ENCODE data around the gene HNMT.
"Not testable (repeated sequence)": the region's sequence is repeated elsewhere in the genome, so short reads cannot be mapped to it uniquely, and the experiment has no call there.

The HNMT gene

DNA sequence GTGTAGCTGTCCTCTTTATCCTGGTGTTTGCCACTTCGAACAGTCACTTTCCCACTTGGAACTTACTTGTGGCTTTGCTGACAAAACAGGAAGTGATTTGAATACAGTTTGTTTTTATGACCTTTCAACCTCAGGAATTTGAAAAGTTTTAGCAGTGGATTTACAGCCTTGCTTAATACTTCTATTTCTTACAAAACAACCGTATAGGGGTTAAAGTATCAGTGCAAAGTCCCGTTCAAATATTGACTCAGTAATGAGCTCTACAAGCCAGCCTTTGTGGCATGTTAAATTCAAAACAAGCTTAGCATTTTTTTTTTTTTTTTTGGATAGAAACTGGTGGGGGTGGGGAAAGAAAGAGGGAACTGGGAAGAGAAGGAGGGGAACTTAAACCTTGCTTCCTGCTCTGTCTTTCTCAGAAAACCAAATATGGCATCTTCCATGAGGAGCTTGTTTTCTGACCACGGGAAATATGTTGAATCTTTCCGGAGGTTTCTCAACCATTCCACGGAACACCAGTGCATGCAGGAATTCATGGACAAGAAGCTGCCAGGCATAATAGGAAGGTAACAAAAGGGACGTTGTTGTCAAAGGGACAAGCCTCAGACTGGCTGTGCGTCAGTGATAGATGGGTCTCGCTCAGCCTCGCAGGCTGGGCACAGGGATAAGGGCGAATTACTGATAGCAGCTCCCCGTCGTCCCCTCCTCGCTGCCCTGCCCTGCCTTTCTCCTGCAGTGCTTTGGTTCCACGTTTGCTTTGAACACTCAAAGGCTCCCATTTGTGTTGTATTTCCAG is at the start of gene HNMT:
Gene HNMT (plus strand): TSS at position 408 of the 793 bp plus-strand sequence. CDS start 19 bp downstream, at position 427.
- DNase-seq (ENCODE audit: low read depth in 2 of 2): no peak

- DNase-seq (ENCODE audit: low read depth in 2 of 2): no peak
Observed at GRCh38 chr2:137921105-137921880, 43.0 kb upstream of the HNMT start.

GRCh38 chr2:137922171-137922570 is 42.1 kb upstream of the HNMT start:
- DNase-seq (ENCODE audit: low read depth in 2 of 2): not testable (repeated sequence)

GRCh38 chr2:137924019-137924418 is 40.3 kb upstream of the HNMT start:
- DNase-seq (ENCODE audit: low read depth in 2 of 2): no peak

GRCh38 chr2:137925599-137925998 is 38.7 kb upstream of the HNMT start:
- DNase-seq (ENCODE audit: low read depth in 2 of 2): no peak

DNA sequence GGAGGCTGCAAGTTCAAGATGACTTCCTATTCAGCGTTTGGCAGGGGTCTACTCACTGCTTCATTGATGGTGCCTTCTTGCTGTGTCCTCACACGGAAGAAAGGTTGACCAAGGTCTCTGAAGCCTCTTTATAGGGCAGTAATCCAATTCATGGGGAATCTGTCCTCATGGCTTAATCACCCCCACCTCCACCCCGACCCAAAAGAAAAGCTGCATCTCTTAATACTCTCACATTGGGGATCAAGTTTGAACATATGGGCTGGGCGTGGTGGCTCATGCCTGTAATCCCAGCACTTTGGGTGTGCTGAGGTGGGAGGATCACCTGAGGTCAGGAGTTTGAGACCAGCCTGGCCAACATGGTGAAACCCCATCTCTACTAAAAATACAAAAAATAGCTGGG is 36.4 kb upstream of the HNMT start:
- no peak for DNase-seq (ENCODE audit: low read depth in 2 of 2)

GRCh38 chr2:137928547-137929518 is 35.4 kb upstream of the HNMT start:
- no peak for DNase-seq (ENCODE audit: low read depth in 2 of 2)

GRCh38 chr2:137929519-137929916 is 34.8 kb upstream of the HNMT start:
- no peak for DNase-seq (ENCODE audit: low read depth in 2 of 2)

DNA sequence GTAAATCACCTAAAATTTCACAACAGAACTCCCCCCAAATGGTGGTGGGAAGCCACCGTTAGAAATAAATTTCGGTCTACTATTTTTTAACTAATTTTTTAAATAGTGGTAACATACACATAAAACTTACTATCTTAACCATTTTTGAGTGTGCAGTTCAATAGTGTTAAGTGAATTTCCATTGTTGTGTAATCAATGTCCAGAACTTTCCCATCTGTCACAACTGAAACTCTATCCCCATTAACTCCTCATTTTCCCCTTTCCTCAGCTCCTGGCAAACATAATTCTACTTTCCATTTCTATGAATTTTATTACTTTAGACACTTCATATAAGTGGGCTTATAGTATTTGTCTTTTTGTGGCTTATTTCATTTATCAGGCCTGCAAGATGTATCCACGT is 34.1 kb upstream of the HNMT start:
- no peak for DNase-seq (ENCODE audit: low read depth in 2 of 2)

- no peak for DNase-seq (ENCODE audit: low read depth in 2 of 2)
Observed at GRCh38 chr2:137935591-137935990, 28.7 kb upstream of the HNMT start.

GRCh38 chr2:137937246-137937645 is 27.0 kb upstream of the HNMT start:
- DNase-seq (ENCODE audit: low read depth in 2 of 2): no peak

GRCh38 chr2:137937778-137938177 is 26.5 kb upstream of the HNMT start:
- no peak for DNase-seq (ENCODE audit: low read depth in 2 of 2)

DNA sequence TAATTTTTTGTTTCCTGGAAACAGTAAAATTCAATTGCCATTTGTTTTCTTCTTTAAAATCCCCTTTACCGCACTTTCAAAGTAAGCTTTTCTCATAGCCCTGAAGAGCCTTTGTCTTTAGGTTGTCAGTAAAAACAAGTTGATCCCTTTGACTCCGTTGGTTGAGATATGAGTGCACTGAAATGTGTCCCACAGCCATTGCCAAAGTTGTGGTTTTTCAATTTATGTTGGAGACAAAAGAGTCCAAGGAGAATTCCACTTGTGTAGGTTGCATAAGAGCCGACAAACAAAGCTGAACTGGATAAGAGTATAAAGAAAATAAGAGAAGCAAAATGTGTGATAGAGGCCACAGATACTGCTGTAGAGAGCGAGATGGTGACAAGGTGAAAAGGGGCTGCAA is 26.1 kb upstream of the HNMT start:
- DNase-seq (ENCODE audit: low read depth in 2 of 2): no peak

DNA sequence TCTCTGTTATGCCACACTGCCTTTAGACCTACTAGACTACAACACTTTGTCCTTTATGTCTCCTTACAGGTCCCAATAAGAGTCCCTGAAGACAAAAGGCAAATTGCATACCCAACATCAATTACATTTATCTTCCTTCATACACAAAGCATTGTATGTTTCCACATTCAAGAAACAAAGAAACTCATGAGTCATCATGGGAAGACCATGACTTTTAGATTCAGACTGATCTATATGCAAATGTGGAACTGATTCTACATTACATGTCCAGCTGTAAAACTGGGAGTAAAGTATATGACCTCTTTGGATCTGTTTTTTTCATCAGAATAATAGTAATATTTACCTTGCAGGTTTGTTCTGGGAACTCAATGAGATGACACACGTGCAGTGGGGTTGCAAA is 25.2 kb upstream of the HNMT start:
- DNase-seq (ENCODE audit: low read depth in 2 of 2): no peak

DNA sequence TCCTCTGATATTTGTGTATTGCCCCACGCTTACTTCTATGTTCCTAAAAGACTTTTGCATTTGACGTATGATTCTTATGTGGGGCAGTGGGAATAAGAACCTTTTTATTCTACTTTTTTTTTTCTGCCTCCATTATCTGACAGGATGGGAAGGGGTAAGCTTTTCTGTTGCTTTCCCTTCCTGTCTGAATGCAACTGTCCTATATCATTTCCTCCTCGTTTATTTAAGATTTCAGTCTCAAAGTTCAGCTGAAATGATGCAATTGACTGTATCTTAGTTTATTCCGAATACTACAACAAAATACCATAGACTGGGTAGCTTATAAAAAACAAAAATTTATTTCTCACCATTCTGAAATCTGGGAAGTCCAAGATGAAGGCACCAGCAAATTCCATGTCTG is 24.1 kb upstream of the HNMT start:
- DNase-seq (ENCODE audit: low read depth in 2 of 2): no peak

- DNase-seq (ENCODE audit: low read depth in 2 of 2): no peak
Observed at GRCh38 chr2:137942037-137942832, 22.0 kb upstream of the HNMT start.

DNA sequence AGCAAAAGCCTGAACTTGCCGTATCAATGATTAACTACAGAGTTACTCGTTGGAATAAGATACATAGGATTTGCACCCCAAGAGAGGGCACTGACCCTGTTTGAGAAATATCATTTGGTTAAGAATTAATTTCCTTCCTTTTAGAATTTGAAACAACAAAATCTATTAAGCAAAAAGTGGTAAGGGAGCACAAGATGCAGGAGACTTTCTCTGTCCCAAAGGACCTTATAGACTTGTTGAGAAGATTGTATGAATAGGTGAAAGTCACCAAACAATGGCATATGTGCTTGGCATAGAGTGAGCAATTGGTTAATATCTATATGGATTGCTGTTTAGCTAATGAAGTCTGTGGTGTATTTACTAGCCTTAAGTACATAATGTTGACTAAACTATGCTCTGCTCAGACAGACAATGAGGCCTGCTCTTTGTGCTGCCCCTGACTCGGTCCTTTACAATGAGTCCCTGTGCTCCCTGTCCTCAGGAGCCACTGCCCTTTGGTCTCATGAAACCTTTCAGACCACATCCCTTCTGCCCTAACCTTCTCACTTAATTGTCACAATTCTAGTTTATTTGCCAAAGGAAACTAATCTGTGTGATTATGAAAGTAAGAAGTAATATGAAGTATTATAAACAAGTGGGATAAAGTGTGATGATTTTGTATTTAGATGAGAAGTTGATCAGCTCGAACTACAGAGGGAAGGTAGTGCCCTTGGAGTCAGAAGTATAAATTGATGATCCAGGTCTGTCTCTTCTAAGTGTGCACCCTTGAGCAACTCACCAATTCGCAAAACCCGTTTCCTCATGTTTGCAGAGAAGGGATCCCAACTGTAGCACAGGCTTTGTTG is 21.2 kb upstream of the HNMT start:
- DNase-seq (ENCODE audit: low read depth in 2 of 2): no peak

DNA sequence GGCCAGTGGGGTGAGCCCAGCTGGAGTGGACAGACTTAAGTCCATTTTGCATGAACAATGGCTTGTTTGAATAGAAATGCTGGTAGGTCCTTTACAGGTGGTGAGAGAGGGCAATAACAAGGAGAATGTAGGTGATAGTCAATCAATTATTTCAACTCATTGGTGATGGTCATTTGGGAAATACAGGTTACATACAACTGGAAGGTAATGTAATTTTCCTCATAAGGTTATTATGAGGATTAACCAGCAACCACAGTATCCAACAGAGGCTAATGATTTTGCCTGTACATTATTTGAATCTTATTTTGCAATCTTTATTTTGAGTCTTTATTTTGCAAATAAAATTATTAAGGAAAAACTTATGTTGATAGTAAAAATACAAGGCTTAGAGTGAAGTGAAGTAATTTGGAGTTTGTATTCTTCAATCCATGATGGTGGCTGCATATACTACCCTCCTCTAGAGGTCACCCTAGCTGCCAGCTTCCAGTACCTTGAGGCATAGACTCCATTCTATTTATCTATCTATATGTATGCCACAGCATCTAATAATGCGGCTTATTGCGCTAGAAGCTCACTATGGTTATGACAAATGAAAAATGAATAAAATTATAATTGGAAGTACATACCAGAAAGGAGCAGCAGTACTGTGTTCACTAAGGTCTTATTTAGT is 20.5 kb upstream of the HNMT start:
- no peak for DNase-seq (ENCODE audit: low read depth in 2 of 2)

- DNase-seq (ENCODE audit: low read depth in 2 of 2): no peak
Observed at GRCh38 chr2:137944714-137945113, 19.6 kb upstream of the HNMT start.

DNA sequence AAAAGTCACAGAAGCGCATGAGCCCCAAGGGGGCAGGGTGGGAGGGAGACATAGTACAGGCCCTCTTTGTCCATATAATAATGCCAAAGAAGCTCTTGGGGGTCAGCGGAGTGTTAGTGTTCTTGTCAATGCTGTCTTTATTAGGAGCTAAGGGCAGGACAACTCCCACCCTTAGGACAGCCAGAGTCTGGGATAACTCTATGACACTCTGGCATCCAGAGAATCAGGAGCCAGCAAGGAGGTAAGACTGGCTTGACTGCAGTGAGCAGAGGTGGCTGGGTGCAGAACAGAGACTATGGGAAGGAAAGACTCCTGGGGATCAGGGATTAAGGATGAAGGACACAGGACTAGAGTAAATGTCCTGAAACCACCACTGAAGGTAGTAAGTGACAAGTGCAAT is 19.0 kb upstream of the HNMT start:
- no peak for DNase-seq (ENCODE audit: low read depth in 2 of 2)

Data from stimulated activated CD4-positive, alpha-beta T cell treated with anti-CD3 and anti-CD28 coated beads, Interleukin-12 subunit alpha, Interleukin-12 subunit beta, amount 100 ng/mL, for 24 hours (primary cell).